ENCODE data around the gene HIVEP1.

GRCh38 chr6:12026833-12027232 is 14.7 kb downstream of the HIVEP1 start:
- TF ChIP-seq CTCF (IDR thresholded peaks at IDR 0.05) (no peak), POLR2A (IDR thresholded peaks at IDR 0.05) (no peak), POLR2AphosphoS5 (IDR thresholded peaks at IDR 0.05) (no peak)
